HCT116 (cell line): ENCODE results near the gene UBR3. TPM values are rescaled to one million over a fixed set of nuclear protein-coding genes. Genes with fewer than 3 reads are reported as not detected.

Experiments
- ATAC-seq: fragments of 200-7000 bp; cut with Tn5 transposase; 2 replicates; pipeline ENCODE4 v1.9.1; 2020; ENCODE audit warnings: mild to moderate bottlenecking, moderate library complexity
- BruUV-seq: library from RNA; stranded (reverse); fragments of 400-500 nt; replicated peaks from 2 replicates; lab custom pipeline; 2021; lab: Mats Ljungman, UMichigan
- CTCF ChIA-PET: fragments of 300-600 bp; sonication (Branson Sonifier 250); formaldehyde crosslinking; loops from one replicate; lab custom pipeline; 2021; ENCODE audit warnings: antibody characterized with exemption; lab: Charles Lee
- POLR2A ChIA-PET: fragments of 300-600, 350-600 bp; sonication (Branson Sonifier 250); formaldehyde crosslinking; loops from one replicate; lab custom pipeline; 2021; ENCODE audit warnings: antibody characterized with exemption; lab: Charles Lee
- RAD21 ChIA-PET, 2 experiments: fragments of 300-600 bp; sonication (Branson Sonifier 250); formaldehyde crosslinking; loops; one replicate each; lab custom pipeline; 2023; ENCODE audit warnings: low total read pairs in 2 of 2; ENCODE audit not compliant: uncharacterized antibody in 2 of 2, unreplicated experiment in 2 of 2, low non-redundant PET in 1 of 2; lab: Charles Lee
- DNase-seq: peaks from one replicate; pipeline ENCODE4 v3.0.0-alpha.2; 2010; ENCODE audit warnings: low read depth, low spot score
- H2AFZ ChIP-seq: fragments of 200-600 bp; shearing (Covaris generic), sonication (generic); 2 replicates; pipeline ENCODE4 v1.6.1; 2017; ENCODE audit warnings: low read depth, mixed run types, mixed read lengths, antibody characterized with exemption, low read length; ENCODE audit not compliant: poor library complexity, severe bottlenecking
- H3K27ac ChIP-seq: 2 replicates; pipeline ENCODE4 v1.5.1; 2012; ENCODE audit warnings: low read depth, low read length
- H3K27me3 ChIP-seq: fragments of 200-600 bp; sonication (generic); 2 replicates; pipeline ENCODE4 v1.6.1; 2016; ENCODE audit warnings: mixed run types, low read length, mixed read lengths; ENCODE audit not compliant: insufficient read depth
- H3K36me3 ChIP-seq, 2 experiments: fragments of 200-500 bp in 1 of 2; fragments of 200-600 bp in 1 of 2; sonication (Bioruptor generic) in 1 of 2; sonication (generic) in 1 of 2; 2 replicates each; pipeline versions ENCODE4 v1.5.1 to v1.6.1; 2014 to 2016; ENCODE audit warnings: low read length in 2 of 2, inconsistent platforms in 1 of 2, mixed read lengths in 1 of 2, mixed run types in 1 of 2; ENCODE audit not compliant: insufficient read depth in 2 of 2, control insufficient read depth in 1 of 2
- H3K4me1 ChIP-seq, 2 experiments: fragments of 200-600 bp in 1 of 2; sonication (generic) in 1 of 2; 2 replicates each; pipeline versions ENCODE4 v1.5.1 to v1.6.1; 2012 to 2017; ENCODE audit warnings: low read length in 2 of 2, inconsistent platforms in 1 of 2, mild to moderate bottlenecking in 1 of 2, mixed read lengths in 1 of 2, mixed run types in 1 of 2, moderate library complexity in 1 of 2; ENCODE audit not compliant: insufficient read depth in 2 of 2, control insufficient read depth in 1 of 2
- H3K4me2 ChIP-seq: fragments of 200-600 bp; sonication (generic); 2 replicates; pipeline ENCODE4 v1.6.1; 2017; ENCODE audit warnings: mixed run types, low read length, mixed read lengths
- H3K4me3 ChIP-seq, 2 experiments: fragments of 200-600 bp in 1 of 2; sonication (generic) in 1 of 2; replicated peaks in 1 of 2; 2 replicates each; pipeline ENCODE4 v1.5.1; 2011 to 2016; ENCODE audit warnings: low read length in 2 of 2, control low read depth in 1 of 2, low read depth in 1 of 2, mild to moderate bottlenecking in 1 of 2, mixed read lengths in 1 of 2, mixed run types in 1 of 2
- H3K79me2 ChIP-seq: fragments of 200-600 bp; sonication (generic); 2 replicates; pipeline ENCODE4 v1.6.1; 2017; ENCODE audit warnings: mild to moderate bottlenecking, mixed run types, low read length, moderate library complexity, mixed read lengths; ENCODE audit not compliant: insufficient read depth
- H3K9ac ChIP-seq: fragments of 200-600 bp; sonication (generic); 2 replicates; pipeline ENCODE4 v1.6.1; 2016; ENCODE audit warnings: low read length, mixed read lengths
- H3K9me2 ChIP-seq: fragments of 200-600 bp; sonication (generic), shearing (Covaris generic); 2 replicates; pipeline ENCODE4 v1.6.1; 2017; ENCODE audit warnings: mixed run types, mild to moderate bottlenecking, moderate library complexity; ENCODE audit not compliant: insufficient read depth
- H3K9me3 ChIP-seq, 2 experiments: fragments of 200-500 bp in 1 of 2; fragments of 200-600 bp in 1 of 2; sonication (Bioruptor generic) in 1 of 2; sonication (generic) in 1 of 2; 2 replicates each; pipeline ENCODE4 v1.6.1; 2014 to 2017; ENCODE audit warnings: low read length in 2 of 2, mixed read lengths in 2 of 2, inconsistent platforms in 1 of 2, low read depth in 1 of 2, mild to moderate bottlenecking in 1 of 2, mixed run types in 1 of 2, moderate library complexity in 1 of 2; ENCODE audit not compliant: control insufficient read depth in 1 of 2, insufficient read depth in 1 of 2
- H4K20me1 ChIP-seq: fragments of 200-600 bp; sonication (generic), shearing (Covaris generic); 2 replicates; pipeline ENCODE4 v1.6.1; 2017; ENCODE audit warnings: mixed run types, mild to moderate bottlenecking, moderate library complexity; ENCODE audit not compliant: insufficient read depth
- CBX3 ChIP-seq: IDR thresholded peaks from 2 replicates; pipeline ENCODE4 v1.6.1; 2012; ENCODE audit warnings: low read depth
- CEBPB ChIP-seq: IDR thresholded peaks from 2 replicates; pipeline ENCODE4 v1.6.1; 2012; ENCODE audit warnings: low read depth
- ELF1 ChIP-seq: IDR thresholded peaks from 2 replicates; pipeline ENCODE4 v1.6.1; 2012; ENCODE audit warnings: low read depth, borderline replicate concordance
- EZH2 ChIP-seq: fragments of 200-600 bp; sonication (generic); IDR thresholded peaks from 2 replicates; pipeline ENCODE4 v1.6.1; 2017; ENCODE audit warnings: antibody characterized with exemption, mixed run types
- FOSL1 ChIP-seq: IDR thresholded peaks from 2 replicates; pipeline ENCODE4 v1.6.1; 2012; ENCODE audit warnings: low read depth
- JUND ChIP-seq: IDR thresholded peaks from 2 replicates; pipeline ENCODE4 v1.6.1; 2012
- MAX ChIP-seq: IDR thresholded peaks from 2 replicates; pipeline ENCODE4 v1.6.1; 2012
- POLR2A ChIP-seq: IDR thresholded peaks from 2 replicates; pipeline ENCODE4 v1.7.0; 2011; ENCODE audit warnings: borderline replicate concordance; ENCODE audit not compliant: insufficient read depth, insufficient read length; ENCODE audit errors: extremely low read depth
- POLR2AphosphoS5 ChIP-seq: IDR thresholded peaks from 2 replicates; pipeline ENCODE4 v1.6.1; 2011; ENCODE audit warnings: mild to moderate bottlenecking, low read depth, low read length, moderate library complexity
- RAD21 ChIP-seq: IDR thresholded peaks from 2 replicates; pipeline ENCODE4 v1.6.1; 2012; ENCODE audit warnings: low read depth, mild to moderate bottlenecking
- REST ChIP-seq: IDR thresholded peaks from 2 replicates; pipeline ENCODE4 v1.6.1; 2012; ENCODE audit warnings: low read depth
- SRF ChIP-seq: IDR thresholded peaks from 2 replicates; pipeline ENCODE4 v1.6.1; 2012; ENCODE audit warnings: low read depth
- TCF7L2 ChIP-seq: IDR thresholded peaks from 2 replicates; pipeline ENCODE4 v1.7.0; 2011; ENCODE audit warnings: borderline replicate concordance, inconsistent platforms; ENCODE audit not compliant: insufficient read depth, insufficient read length; ENCODE audit errors: extremely low read depth
- YY1 ChIP-seq: IDR thresholded peaks from 2 replicates; pipeline ENCODE4 v1.6.1; 2011; ENCODE audit warnings: low read length, low read depth, moderate library complexity, mild to moderate bottlenecking; ENCODE audit not compliant: insufficient replicate concordance; ENCODE audit errors: extremely low read depth
- ZBTB33 ChIP-seq: IDR thresholded peaks from 2 replicates; pipeline ENCODE4 v1.6.1; 2011; ENCODE audit warnings: mild to moderate bottlenecking, low read length, moderate library complexity; ENCODE audit not compliant: insufficient replicate concordance; ENCODE audit errors: extremely low read depth
- ZFX ChIP-seq: fragments of 450-650 bp; IDR thresholded peaks from 2 replicates; pipeline ENCODE4 v1.6.1; 2017
- ZNF274 ChIP-seq: fragments of 200-500 bp; sonication (Bioruptor generic); IDR thresholded peaks from 2 replicates; pipeline ENCODE4 v1.6.1; 2014; ENCODE audit warnings: mild to moderate bottlenecking, low read depth, low read length, inconsistent platforms
- intact Hi-C: fragments of 100-400 bp; cut with micrococcal nuclease; formaldehyde crosslinking; loops from 2 replicates; pipeline ENCODE4 v1.10.0; 2022
- total RNA-seq: library from RNA; stranded (reverse); gene quantifications from one replicate; pipeline ENCODE4 v1.2.1, GENCODE V29; 2021; ENCODE audit not compliant: unreplicated experiment
- TF ChIP-seq, protein P1 (sequence below), 3 experiments: fragments of 200-600 bp in 1 of 3; sonication (generic) in 1 of 3; IDR thresholded peaks in 2 of 3; conservative IDR thresholded peaks in 1 of 3; 2 replicates each; pipeline ENCODE4 v1.5.1; 2012 to 2017; ENCODE audit warnings: low read depth in 2 of 3, low read length in 2 of 3, antibody characterized with exemption in 1 of 3, borderline replicate concordance in 1 of 3, control low read depth in 1 of 3, mild to moderate bottlenecking in 1 of 3, mixed read lengths in 1 of 3, mixed run types in 1 of 3, moderate library complexity in 1 of 3; ENCODE audit not compliant: insufficient read depth in 1 of 3
- TF ChIP-seq, protein P2 (sequence below): IDR thresholded peaks from 2 replicates; pipeline ENCODE4 v1.6.1; 2012

The UBR3 gene
- total RNA-seq, 1 experiment from 2014 or later: 29.5 TPM

DNA sequence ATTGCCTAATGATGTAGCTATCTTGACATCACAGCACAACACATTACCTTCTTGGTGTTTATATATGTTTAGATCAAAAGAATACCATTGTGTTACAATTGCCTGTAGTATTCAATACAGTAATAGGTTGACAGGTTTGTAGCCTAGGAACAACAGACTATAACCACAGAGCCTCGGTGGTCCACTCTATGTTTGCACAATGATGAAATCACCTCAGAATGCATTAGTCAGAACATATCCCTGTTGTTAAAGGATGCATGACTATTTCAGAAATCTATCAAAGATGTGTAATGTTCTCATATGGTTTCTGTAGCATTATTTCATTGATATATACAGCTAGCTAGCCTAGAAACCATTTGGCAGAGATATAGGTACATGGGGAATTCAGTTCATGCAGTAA is 11.4 kb upstream of the UBR3 start:
- Histone ChIP-seq H3K4me3 (no peak overlapping the region), H3K9me2 (no peaks in the 10 kb centered on the region), H3K27ac (no peak overlapping the region), H3K4me1 (peaks cover 11 to 23% of the 10 kb centered on the region in 2 experiments; a peak in 3 of 4 replicates), H4K20me1 (peaks cover 4% of the 10 kb centered on the region; the same call in 1 of the 2 replicates), H3K9me3 (no peaks in the 10 kb centered on the region), H3K79me2 (peaks cover 35% of the 10 kb centered on the region), H3K36me3 (peaks cover 22 to 53% of the 10 kb centered on the region in 2 experiments), H3K4me2 (no peak overlapping the region), H3K27me3 (no peaks in the 10 kb centered on the region), H2AFZ (no peak overlapping the region), H3K9ac (no peak overlapping the region)
- TF ChIP-seq FOSL1 (no peak), MAX (no peak), POLR2A (no peak), ZFX (no peak), YY1 (no peak), REST (no peak), POLR2AphosphoS5 (no peak), CBX3 (no peak), RAD21 (no peak), SRF (no peak), ZNF274 (no peak), EZH2 (no peak), JUND (no peak), TCF7L2 (no peak), ZBTB33 (no peak), CEBPB (no peak), ELF1 (no peak)
- TF ChIP-seq, protein P1, sequence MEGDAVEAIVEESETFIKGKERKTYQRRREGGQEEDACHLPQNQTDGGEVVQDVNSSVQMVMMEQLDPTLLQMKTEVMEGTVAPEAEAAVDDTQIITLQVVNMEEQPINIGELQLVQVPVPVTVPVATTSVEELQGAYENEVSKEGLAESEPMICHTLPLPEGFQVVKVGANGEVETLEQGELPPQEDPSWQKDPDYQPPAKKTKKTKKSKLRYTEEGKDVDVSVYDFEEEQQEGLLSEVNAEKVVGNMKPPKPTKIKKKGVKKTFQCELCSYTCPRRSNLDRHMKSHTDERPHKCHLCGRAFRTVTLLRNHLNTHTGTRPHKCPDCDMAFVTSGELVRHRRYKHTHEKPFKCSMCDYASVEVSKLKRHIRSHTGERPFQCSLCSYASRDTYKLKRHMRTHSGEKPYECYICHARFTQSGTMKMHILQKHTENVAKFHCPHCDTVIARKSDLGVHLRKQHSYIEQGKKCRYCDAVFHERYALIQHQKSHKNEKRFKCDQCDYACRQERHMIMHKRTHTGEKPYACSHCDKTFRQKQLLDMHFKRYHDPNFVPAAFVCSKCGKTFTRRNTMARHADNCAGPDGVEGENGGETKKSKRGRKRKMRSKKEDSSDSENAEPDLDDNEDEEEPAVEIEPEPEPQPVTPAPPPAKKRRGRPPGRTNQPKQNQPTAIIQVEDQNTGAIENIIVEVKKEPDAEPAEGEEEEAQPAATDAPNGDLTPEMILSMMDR (IDR thresholded peaks at IDR 0.05 in 2 of 3, conservative IDR thresholded peaks at IDR 0.05 in 1 of 3; ENCODE audit: borderline replicate concordance in 1 of 3, insufficient read depth in 1 of 3, low read depth in 2 of 3, low read length in 2 of 3): no peak
- TF ChIP-seq, protein P2, sequence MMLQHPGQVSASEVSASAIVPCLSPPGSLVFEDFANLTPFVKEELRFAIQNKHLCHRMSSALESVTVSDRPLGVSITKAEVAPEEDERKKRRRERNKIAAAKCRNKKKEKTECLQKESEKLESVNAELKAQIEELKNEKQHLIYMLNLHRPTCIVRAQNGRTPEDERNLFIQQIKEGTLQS: no peak
- ATAC-seq: no peak
- BruUV-seq: no TSS peak
- DNase-seq: no peak
- intact Hi-C loops: no loop called here
- RAD21 ChIA-PET: no interaction called here
- CTCF ChIA-PET: interaction anchor here (1.2 kb wide), 1 partner anchor 9 kb away, joined by 6 read pairs; the partner anchor contains the start of gene METTL5
- POLR2A ChIA-PET: interaction anchor here (0.7 to 1.2 kb wide), 2 partner anchors 8 to 11 kb away, joined by 3 read pairs; partner anchors contain the start of gene UBR3
